HG02588 (cell line): Measurements from ENCODE around the gene LRRC14B.
"Not testable (repeated sequence)": the region's sequence is repeated elsewhere in the genome, so short reads cannot be mapped to it uniquely, and the experiment has no call there.

Source experiments
- ATAC-seq: cut with Tn5 transposase; IDR thresholded peaks from one replicate; pipeline ENCODE4 v1.9.1; 2021; ENCODE audit warnings: mild to moderate bottlenecking, moderate library complexity; ENCODE audit not compliant: unreplicated experiment

The LRRC14B gene

DNA sequence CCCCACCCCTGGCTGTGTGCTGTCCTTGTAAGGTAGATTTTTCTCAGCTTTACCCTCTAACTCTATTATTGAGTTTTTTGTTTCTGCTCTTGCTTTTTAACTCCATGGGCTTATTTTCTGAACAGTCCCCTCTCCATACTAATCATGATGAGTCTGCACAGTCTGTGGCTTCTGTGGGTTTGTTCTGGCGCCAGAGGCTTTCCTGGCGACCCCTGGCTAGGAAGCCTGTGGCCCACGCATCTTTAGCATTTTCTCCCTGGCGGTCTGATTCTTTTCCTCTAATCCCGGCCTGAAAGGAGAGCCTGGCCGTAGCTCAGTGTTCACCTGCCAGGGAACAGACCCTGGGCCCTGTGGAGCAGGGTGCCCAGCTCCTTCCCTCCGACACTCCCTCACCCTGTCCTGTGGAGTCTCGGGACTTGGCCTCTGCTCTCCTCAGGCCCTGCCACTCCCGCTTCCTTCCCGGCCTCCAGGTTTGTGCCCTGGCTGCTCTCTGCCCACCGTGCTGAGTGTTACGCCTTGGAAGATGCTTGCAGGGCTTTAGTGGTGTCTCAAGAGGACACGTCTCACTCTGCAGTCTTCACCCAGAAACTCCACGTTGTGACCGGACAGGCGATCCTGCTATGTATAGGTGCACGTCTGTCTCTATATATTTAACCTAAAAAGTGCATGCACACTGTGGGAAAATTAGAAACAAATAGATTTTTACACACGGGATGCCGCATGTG lies 31.7 kb upstream of the LRRC14B start:
- ATAC-seq: no peak

DNA sequence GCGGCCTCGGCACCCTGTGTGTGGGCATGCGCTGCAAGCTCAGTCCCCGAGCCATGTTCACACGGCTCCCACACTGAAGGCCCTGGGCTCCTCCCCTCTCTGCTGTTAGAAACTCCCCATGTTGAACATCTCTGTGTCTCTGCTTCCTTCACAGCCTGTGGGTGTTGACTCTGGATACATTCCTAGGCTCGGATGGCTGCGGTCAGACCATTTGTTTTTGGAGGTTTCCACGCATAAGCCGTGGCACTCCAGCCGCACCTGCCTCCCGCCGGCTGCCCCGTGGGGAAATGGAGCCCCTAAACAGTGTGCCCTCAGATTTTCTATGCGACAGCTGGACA lies 31.2 kb upstream of the LRRC14B start:
- no peak for ATAC-seq

DNA sequence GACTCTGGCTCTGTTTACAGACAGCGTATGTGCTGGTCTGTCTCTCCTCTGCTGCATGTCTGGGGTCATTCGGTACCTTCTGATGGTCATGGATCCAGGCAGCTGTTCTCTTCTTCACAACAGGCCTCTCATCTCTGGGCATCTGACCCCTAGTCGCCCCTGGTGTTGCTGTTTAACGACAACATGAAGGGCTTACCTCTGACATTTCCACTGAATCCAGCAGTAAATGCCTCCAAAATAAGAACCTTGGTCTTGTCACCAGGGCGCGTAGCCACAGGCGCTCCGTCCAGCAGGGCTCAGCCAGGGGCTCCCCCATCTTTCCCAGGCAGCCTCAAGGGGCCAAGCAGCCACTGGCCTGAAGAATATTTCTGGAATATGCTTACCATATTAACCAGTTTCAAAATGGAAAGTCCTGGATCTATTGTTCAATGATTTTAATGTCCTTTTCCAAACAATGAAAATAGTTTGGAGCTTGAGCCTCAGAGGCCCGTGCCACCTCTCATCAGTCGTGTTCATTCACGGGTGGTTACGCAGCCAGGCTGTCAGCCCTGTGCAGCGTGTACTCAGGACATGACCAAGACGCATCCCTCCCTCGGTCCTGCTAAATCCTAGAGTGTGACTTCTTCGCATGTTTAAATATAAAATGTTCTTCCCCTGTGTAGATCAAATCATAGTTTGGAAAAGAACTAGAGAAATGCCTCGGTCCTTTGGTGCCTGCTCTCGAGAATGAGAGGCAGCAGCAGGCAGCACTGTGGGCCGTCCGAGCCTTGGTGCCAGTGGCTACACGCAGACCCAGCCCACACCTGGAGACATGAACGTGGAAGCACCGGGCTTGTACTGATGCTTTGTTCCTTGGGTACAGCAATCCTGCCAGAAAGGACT lies 30.1 kb upstream of the LRRC14B start:
- ATAC-seq: no peak

DNA sequence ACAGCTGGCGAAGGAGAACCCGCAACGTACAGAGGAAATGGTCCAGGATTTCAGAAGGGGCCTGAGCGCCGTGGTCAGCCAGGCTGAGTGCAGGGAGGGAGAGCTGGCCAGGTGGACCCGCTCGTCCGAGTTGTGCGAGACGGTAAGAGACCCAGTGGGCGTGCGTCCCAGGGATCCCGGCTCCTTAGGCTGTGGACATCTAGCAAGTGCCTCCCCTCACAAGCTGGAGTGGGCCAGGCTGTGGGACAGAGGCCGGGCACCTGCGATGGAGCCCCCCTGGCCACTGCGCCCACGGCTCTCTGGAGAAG lies 29.5 kb upstream of the LRRC14B start:
- ATAC-seq: no peak

DNA sequence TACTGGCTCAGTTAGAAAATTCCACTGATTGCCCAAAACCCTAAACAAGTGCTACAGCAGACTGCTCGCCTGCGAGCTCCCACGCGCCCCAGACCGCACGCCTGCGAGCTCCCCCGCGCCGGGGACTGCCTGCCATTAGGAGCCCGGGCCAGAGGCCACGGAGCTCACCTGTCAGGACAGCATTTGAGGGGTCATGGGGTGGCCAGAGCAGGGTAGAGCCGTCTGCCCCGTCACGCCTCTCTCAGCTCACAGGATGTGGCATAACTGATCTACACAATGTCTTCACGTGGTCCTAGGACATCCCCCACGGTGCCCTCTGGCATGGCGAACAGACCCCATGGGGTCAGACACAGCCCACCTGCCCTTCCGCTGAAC lies 29.1 kb upstream of the LRRC14B start:
- ATAC-seq: no peak

DNA sequence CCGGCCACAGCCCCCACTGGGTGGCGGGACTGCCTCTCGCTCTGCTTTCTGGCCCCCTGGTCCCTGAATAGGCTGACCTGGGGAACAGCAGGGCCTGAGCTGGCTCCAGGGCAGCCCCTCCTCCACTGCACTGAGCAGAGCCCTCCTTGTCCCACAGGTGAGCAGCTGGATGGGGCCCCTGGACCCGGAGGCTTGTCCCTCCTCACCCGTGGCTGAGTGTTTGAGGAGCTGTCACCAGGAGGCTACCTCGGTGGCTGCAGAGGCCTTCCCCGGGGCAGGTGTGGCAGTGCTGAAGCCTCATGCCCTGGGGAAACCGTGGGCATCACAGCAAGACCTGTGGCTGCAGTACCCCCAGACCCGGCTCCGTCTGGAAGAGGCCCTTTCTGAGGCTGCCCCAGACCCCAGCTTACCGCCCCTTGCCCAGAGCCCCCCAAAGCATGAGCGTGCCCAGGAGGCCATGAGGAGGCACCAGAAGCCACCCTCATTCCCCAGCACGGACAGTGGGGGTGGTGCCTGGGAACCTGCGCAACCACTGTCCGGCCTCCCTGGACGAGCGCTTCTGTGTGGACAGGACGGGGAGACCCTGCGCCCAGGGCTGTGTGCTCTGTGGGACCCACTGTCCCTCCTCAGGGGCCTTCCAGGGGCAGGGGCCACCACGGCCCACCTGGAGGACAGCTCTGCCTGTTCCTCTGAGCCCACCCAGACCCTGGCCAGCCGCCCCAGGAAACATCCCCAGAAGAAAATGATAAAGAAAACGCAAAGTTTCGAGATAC lies 28.5 kb upstream of the LRRC14B start:
- ATAC-seq: no peak

DNA sequence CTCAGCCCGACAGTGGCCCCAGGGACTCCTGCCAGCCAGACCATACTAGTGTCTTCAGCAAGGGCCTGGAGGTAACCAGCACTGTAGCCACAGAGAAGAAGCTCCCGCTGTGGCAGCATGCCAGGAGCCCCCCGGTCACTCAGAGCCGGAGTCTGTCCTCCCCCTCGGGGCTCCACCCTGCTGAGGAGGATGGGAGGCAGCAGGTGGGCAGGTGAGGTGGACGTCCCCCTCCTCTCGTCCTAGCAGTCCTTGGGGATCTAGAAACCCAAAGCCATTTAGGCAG lies 28.0 kb upstream of the LRRC14B start:
- ATAC-seq: no peak

DNA sequence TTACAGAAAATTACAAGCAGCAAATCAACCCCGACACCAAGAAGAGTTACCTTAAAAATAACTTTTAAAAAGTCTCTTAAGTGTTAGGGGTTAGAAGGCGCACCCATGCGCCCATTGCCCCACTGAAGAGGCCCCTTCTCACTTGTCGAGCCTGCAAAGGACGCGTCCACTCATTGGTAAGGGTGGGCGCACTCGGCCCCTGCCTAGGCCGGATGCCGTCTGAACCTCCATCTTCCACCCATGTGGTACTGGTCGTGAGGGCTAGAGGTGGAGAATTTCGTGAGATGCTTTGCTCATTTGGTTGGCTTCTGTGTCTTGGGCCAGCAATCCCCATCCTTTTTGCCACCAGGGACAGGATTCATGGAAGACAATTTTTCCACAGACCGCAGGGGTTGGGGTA lies 27.5 kb upstream of the LRRC14B start:
- ATAC-seq: no peak

DNA sequence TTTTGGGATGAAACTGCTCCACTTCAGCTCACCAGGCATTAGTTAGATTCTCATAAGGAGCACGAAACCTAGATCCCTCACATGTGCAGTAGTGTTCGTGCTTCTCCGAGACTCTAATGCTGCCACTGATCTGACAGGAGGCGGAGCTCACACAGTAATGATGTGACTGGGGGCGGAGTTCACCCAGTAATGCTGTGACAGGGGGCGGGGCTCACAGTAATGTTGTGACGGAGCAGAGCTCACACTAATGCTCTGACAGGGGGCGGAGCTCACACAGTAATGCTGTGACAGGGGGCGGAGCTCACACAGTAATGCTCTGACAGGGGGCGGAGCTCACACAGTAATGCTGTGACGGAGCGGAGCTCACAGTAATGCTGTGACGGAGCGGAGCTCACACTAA lies 27.1 kb upstream of the LRRC14B start:
- no peak for ATAC-seq

DNA sequence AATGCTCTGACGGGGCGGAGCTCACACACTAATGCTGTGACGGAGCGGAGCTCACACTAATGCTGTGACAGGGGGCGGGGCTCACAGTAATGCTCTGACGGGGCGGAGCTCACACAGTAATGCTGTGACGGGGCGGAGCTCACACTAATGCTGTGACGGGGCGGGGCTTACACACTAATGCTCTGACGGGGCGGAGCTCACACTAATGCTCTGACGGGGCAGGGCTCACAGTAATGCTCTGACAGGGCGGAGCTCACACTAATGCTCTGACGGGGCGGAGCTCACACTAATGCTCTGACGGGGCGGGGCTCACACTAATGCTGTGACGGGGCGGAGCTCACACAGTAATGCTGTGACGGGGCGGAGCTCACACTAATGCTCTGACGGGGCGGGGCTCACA lies 26.5 kb upstream of the LRRC14B start:
- not testable (repeated sequence) for ATAC-seq

DNA sequence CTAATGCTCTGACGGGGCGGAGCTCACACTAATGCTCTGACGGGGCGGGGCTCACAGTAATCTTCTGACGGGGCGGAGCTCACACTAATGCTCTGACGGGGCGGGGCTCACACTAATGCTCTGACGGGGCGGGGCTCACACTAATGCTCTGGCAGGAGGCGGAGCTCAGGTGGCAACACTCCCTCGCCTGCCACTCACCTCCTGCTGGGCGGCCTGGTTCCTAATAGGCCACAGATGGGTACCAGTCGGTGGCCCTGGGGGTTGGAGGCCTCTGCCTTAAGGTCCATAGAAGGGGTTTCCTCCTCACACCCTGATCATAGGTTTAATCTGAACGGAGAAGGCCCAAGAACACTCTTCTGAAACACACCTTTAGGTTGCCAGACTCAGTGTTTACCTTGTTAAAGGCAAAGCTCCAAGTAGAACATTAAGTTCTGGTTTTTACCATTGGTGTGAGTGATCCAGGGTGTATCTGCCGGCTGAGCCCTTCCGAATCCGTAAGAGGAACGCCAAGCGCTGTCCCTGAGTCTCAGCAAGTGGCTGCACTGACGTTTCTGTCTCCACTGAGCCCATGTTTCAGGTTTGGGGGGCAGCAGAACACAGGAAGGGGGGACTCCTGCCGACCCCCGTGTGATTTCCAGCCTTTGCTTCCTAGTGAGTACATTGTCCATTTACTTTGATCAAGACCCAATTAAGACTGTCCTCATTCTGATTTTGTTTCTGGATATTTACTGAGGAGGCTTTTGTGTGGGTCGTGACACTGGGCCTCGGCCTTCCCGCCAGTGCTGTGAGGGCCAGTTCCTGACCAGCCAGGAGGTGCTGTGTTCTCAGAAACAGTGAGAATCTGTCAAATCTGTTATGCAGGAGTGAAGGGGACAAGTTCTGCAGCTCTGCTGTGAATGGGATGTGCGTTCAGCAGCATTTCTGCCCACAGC lies 24.6 kb upstream of the LRRC14B start:
- no peak for ATAC-seq

DNA sequence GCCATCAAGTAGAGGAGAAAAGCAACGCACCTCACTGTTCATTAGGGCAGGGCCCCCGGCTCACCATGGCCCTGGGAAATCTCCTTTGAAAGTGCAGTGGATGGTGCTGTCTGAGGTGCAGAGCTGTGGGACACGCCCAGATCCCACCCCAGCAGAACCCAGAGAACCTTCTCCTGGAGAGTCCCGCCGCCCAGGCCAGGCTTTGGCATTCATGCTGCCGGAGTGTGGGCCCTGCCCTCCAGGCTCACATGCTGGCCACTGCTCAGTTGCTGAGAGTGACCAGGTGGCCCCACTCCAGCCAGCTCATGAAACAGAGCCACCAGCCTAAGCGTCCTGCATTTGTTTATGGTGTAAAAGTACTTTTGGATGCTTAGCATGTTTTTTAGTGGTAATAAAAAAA lies 23.8 kb upstream of the LRRC14B start:
- no peak for ATAC-seq

DNA sequence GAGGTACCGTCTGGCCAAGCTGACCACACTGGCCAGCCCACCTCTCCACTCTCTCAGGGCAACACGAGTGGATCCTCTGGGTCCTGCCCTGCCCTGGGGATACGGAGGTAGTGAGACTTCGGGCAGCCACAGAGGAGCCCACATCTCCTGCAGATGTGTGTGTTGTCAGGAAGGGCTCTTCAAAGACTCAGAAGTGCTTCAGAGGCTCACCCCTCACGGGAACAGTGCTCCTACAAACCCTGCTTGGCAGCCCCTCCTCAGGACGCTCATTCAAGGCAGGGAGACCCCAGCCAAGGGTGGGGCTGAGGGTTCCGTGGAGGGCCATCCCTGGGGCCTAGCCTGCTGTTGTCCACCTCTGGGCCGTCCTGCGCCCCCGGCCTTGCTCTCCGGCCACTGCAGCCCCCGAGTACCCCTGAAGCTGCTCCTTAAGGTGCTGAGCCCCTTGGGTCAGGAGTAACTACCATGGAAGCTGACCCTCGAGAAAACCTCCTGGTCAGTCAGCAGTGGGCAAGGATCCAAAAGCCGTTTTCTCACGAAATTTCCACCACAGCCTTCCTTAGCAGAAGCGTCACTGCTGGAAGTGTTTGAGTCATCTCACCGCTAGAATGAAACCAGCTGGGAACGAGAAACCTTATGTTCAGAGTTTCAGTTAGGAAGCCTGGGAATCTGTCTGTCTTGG lies 23.2 kb upstream of the LRRC14B start:
- ATAC-seq: no peak

DNA sequence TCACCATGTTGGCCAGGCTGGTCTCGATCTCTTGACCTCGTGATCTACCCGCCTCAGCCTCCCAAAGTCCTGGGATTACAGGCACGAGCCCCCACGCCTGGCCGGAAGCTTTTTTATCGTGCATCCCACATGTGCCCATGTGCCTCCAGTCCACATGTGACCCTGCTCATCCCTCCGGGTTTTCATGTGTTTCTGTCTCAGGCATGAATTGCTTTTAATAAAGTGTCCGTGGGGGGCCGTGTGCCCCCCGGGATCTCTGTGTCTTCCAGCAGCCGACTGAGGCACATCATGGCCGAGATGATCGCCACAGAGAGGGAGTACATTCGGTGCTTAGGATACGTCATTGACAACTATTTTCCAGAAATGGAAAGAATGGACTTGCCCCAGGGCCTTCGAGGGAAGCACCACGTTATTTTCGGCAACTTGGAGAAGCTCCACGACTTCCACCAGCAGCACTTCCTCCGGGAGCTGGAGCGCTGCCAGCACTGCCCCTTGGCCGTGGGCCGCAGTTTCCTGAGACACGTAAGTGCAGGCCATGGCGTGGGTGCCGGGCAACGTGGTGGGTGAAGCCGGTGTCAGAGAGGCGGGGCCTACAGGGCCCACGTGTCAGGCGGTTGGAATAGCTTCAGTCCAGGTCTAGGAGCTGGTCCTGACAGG lies 22.1 kb upstream of the LRRC14B start:
- no peak for ATAC-seq

DNA sequence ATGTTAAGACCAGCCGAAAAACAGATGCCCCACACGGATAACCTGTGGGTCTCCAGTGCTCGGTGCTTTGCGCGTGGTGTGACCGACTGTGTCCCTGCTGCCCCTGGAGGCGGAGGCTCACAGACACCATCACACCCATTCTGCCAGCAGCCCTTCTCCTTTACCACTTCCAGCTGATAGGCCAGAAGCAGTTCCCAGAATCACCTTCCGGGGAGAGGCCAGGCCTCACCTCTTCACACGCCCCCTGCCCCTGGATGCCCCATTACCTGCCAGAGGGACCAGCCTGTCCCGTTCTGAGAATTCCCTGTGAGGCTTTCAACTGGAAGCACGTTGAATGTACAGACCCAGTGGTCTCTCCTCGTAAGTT lies 21.6 kb upstream of the LRRC14B start:
- ATAC-seq: no peak

DNA sequence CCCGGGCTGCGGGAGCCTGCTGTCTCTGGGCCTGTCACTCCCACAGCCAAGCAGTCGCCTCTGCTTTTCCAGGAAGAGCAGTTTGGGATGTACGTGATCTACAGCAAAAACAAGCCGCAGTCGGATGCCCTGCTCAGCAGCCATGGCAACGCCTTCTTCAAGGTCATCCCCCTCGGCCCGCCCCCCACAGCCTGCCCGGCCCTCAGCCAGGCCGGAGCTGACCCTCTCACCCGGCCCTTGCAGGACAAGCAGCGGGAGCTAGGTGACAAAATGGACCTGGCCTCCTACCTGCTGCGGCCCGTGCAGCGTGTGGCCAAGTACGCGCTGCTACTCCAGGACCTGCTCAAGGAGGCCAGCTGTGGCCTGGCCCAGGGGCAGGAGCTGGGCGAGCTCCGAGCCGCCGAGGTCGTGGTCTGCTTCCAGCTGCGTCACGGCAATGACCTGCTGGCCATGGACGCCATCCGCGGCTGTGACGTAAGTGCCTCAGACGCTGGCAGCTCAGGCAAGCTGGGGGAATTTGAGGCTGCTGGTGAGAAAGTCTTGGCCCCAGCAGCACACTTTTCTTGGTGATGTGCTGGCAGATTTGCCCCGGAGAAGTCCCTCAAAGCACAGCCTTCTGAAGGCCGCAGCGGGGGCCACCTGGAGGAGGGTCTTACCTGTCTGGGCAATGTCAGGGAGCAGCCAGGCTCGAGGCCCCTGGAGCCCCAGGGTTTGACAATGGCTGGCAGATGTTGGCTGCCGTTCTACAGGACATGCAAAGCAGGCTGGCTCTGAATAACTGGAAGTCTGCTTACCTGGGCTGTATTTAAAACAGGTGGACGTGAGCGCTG lies 20.1 kb upstream of the LRRC14B start:
- ATAC-seq: no peak

DNA sequence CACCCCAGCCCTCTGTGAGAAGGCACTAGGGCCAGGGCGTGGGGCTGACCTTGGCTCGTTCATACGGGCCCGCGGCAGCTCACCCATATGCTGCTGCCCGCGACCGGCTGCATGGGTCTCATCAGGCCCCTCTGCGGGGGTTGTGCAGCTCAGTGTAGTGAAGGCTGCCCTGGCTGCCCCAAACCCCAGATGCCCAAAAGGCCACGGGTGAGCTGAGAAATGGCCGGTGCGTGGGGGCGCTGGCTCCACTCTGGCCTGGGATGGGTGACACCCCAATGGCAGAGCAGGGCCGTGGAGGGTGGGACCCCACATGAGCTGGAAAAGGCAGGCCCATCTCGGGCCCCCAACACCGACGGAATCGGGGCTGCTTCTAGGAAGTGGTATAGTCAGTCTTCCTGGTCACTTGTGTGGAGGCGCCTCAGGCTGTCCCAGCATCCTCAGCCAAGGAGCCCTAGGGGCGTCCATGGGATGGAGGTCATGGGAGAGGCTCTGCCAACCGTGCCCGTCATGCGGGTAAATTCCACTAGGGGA lies 19.4 kb upstream of the LRRC14B start:
- no peak for ATAC-seq

DNA sequence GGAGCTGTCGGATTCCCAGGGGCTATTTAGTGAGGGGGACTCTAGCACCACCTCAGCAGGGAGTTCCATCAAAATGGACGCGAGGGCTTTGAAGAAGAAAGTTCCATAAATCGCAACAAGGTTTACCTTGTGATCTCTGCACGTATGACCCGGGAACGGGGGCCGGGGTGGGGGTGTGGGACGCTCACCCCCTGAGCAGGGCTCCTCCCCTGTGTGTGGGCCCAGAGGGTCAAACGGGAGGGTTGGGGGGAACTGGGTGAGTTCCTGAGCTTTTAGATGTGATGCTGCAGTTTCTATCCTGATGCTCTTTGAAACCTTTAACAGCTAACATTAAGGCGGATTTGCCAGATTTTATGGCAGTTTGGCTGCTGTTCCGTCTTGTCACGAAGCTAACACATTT lies 18.9 kb upstream of the LRRC14B start:
- no peak for ATAC-seq

DNA sequence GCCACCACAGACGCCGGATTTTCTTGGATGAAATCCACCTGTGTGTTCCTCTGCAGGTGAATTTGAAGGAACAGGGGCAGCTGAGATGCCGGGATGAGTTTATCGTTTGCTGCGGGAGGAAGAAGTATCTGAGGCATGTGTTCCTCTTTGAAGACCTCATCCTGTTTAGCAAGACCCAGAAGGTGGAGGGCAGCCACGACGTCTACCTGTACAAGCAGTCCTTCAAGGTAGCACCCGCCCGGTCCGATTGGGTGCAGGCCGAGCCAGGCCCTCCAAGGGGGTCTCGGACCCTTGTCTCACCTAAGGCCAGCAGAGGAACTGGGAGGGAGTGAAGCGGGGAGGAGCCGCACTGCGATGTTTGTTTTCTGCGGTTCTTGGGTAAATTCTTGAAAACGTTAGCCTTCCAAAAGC lies 18.4 kb upstream of the LRRC14B start:
- no peak for ATAC-seq
